OCI-LY3 (cell line): ENCODE measurements around the gene PKP1.
A peak's percentile ranks its signal among the peaks of the same experiment; 100 is the strongest.

ENCODE experiments used
- H2AFZ ChIP-seq: fragments of 200-600, 300-600 bp; shearing (Covaris generic); 2 replicates; pipeline ENCODE4 v1.6.0; 2014; ENCODE audit warnings: antibody characterized with exemption, low read depth, low read length
- H3K27ac ChIP-seq: fragments of 200-600, 300-600 bp; sonication (generic); 2 replicates; pipeline ENCODE4 v1.5.1; 2014; ENCODE audit warnings: mild to moderate bottlenecking, low read length, moderate library complexity, mixed read lengths
- H3K27me3 ChIP-seq: fragments of 200-600, 300-600 bp; sonication (generic); 2 replicates; pipeline ENCODE4 v1.6.1; 2014; ENCODE audit warnings: low read depth, low read length, mixed read lengths
- H3K36me3 ChIP-seq: fragments of 200-600, 300-600 bp; sonication (generic); replicated peaks from 2 replicates; pipeline ENCODE3; 2014; ENCODE audit warnings: low read depth, low read length, mixed read lengths
- H3K4me1 ChIP-seq: fragments of 300-600, 200-600 bp; sonication (generic); 2 replicates; pipeline ENCODE4 v1.6.1; 2014; ENCODE audit warnings: low read length, mixed read lengths
- H3K4me2 ChIP-seq: fragments of 200-600, 300-600 bp; sonication (generic); 2 replicates; pipeline ENCODE4 v1.6.1; 2014; ENCODE audit warnings: low read length, mixed read lengths
- H3K4me3 ChIP-seq: fragments of 300-600, 200-600 bp; sonication (generic); 2 replicates; pipeline ENCODE4 v1.5.1; 2014; ENCODE audit warnings: antibody characterized with exemption, mild to moderate bottlenecking, low read length, moderate library complexity
- H3K79me2 ChIP-seq: fragments of 300-600, 200-600 bp; shearing (Covaris generic); 2 replicates; pipeline ENCODE4 v1.6.1; 2014; ENCODE audit warnings: mild to moderate bottlenecking, low read length, mixed read lengths
- H3K9ac ChIP-seq: fragments of 300-600, 200-600 bp; shearing (Covaris generic); 2 replicates; pipeline ENCODE4 v1.6.0; 2014; ENCODE audit warnings: mild to moderate bottlenecking, low read length, moderate library complexity
- H3K9me3 ChIP-seq: fragments of 200-600, 300-600 bp; shearing (Covaris generic); 2 replicates; pipeline ENCODE4 v1.6.1; 2014; ENCODE audit warnings: low read length, mixed read lengths; ENCODE audit not compliant: insufficient read depth
- H4K20me1 ChIP-seq: fragments of 200-600, 300-600 bp; sonication (generic); 2 replicates; pipeline ENCODE4 v1.6.1; 2016; ENCODE audit warnings: low read length, mixed read lengths; ENCODE audit not compliant: insufficient read depth
- CTCF ChIP-seq: fragments of 200-600, 300-600 bp; sonication (generic); IDR thresholded peaks from 2 replicates; pipeline ENCODE4 v1.5.1; 2014; ENCODE audit warnings: antibody characterized with exemption, low read length, low read depth
- EZH2phosphoT487 ChIP-seq: fragments of 200-600 bp; shearing (Covaris generic); IDR thresholded peaks from 2 replicates; pipeline ENCODE4 v1.6.1; 2018; ENCODE audit warnings: antibody characterized with exemption, mixed run types, low read depth

Gene PKP1

GRCh38 chr1:201360901-201361651 lies 77.8 kb downstream of the PKP1 start:
- H3K9ac ChIP-seq = no peak overlapping the region
- H2AFZ ChIP-seq = no peak overlapping the region
- H3K27me3 ChIP-seq = peaks cover 38% of the 10 kb centered on the region
- no peaks in the 10 kb centered on the region for H4K20me1 ChIP-seq
- H3K9me3 ChIP-seq = no peaks in the 10 kb centered on the region
- no peak overlapping the region for H3K27ac ChIP-seq
- no peaks in the 10 kb centered on the region for H3K36me3 ChIP-seq
- H3K79me2 ChIP-seq = no peaks in the 10 kb centered on the region
- no peak overlapping the region for H3K4me3 ChIP-seq
- no peak overlapping the region for H3K4me2 ChIP-seq
- TF ChIP-seq CTCF (no peak), EZH2phosphoT487 (no peak)
- no peaks in the 10 kb centered on the region for H3K4me1 ChIP-seq

- no peak overlapping the region for H2AFZ ChIP-seq
- H3K4me2 ChIP-seq = no peak overlapping the region
- peaks cover 41% of the 10 kb centered on the region for H3K27me3 ChIP-seq
- H3K36me3 ChIP-seq = no peaks in the 10 kb centered on the region
- no peaks in the 10 kb centered on the region for H3K9me3 ChIP-seq
- H3K4me1 ChIP-seq = no peaks in the 10 kb centered on the region
- TF ChIP-seq EZH2phosphoT487 = no peak
- peak; percentile 89 for TF ChIP-seq CTCF
- no peak overlapping the region for H3K27ac ChIP-seq
- no peaks in the 10 kb centered on the region for H4K20me1 ChIP-seq
- H3K9ac ChIP-seq = no peak overlapping the region
- H3K79me2 ChIP-seq = no peaks in the 10 kb centered on the region
- no peak overlapping the region for H3K4me3 ChIP-seq
Measured at GRCh38 chr1:201361652-201362504, 78.6 kb downstream of the PKP1 start.

- no peak for TF ChIP-seq EZH2phosphoT487
- TF ChIP-seq CTCF = no peak
- Histone ChIP-seq H3K36me3 (no peaks in the 10 kb centered on the region), H3K27me3 (peaks cover 47% of the 10 kb centered on the region), H3K79me2 (no peaks in the 10 kb centered on the region), H3K27ac (no peak overlapping the region), H3K4me3 (no peak overlapping the region), H4K20me1 (no peaks in the 10 kb centered on the region), H3K4me1 (no peaks in the 10 kb centered on the region), H3K9me3 (no peaks in the 10 kb centered on the region), H2AFZ (no peak overlapping the region), H3K4me2 (no peak overlapping the region), H3K9ac (no peak overlapping the region)
Measured at GRCh38 chr1:201362906-201363305, 79.6 kb downstream of the PKP1 start.

GRCh38 chr1:201363467-201363866 lies 80.2 kb downstream of the PKP1 start:
- no peak overlapping the region for H3K27ac ChIP-seq
- H3K27me3 ChIP-seq = peaks cover 46% of the 10 kb centered on the region
- no peak overlapping the region for H2AFZ ChIP-seq
- H3K4me2 ChIP-seq = no peak overlapping the region
- no peaks in the 10 kb centered on the region for H3K79me2 ChIP-seq
- no peaks in the 10 kb centered on the region for H3K4me1 ChIP-seq
- TF ChIP-seq EZH2phosphoT487 (no peak), CTCF (no peak)
- H4K20me1 ChIP-seq = no peaks in the 10 kb centered on the region
- no peak overlapping the region for H3K4me3 ChIP-seq
- no peak overlapping the region for H3K9ac ChIP-seq
- no peaks in the 10 kb centered on the region for H3K36me3 ChIP-seq
- H3K9me3 ChIP-seq = no peaks in the 10 kb centered on the region
